Measurements from ENCODE around the gene PM20D1.
"Not testable (repeated sequence)": the region's sequence is repeated elsewhere in the genome, so short reads cannot be mapped to it uniquely, and the experiment has no call there.

The PM20D1 gene

DNA sequence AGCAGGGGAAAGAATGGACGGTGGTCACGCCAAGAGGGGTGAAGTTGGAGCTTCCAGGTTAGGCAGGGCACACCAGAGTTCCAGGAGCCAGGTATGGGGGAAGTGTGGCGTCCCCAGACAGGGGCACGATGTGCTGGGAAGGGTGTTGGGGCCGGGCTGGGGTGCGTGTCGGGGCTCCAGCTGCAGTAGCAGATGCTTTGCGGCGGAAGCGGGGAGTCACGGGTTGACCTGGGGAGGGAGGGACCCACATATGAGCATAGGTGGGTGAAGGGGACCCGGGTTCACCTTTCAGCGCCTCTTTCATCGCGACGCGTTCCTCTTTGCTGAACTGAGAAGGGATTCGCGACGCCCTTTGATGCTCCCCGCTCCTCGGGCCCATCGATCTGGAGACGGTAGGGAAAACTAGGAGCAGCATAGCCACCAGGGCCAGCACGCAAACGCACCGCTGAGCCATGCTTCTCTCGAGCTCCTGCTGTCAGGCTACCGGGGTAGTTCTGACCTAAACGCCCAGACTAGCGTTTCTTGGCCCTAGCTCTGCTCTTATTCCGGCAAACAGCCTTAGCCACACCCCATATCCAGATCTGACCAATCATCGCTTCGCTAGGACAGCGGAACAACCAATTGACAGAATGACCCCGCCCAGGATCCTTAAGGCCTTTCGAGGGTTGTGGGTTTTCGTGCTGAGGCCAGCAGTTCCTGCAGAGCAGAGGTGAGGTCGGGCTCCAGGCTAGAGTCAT is at the start of gene PM20D1:
TSS of gene PM20D1 (minus strand) at position 514 of the 737 bp plus-strand sequence. CDS start at position 454, 60 bp downstream.
- Histone ChIP-seq H3K36me3 (ENCODE audit: control insufficient read depth, insufficient read depth, low read length) (no peaks in the 10 kb centered on the region), H3K27ac (ENCODE audit: low read length) (no peak within 1 kb of the TSS), H3K4me3 (ENCODE audit: low read length) (no peak within 1 kb of the TSS), H3K4me1 (ENCODE audit: control insufficient read depth, insufficient read depth, low read length) (no peaks in the 10 kb centered on the region; the same call in 1 of the 2 replicates), H3K9me3 (ENCODE audit: control insufficient read depth, insufficient read depth, low read length) (no peaks in the 10 kb centered on the region), H3K27me3 (ENCODE audit: control insufficient read depth, insufficient read depth, low read length) (no peaks in the 10 kb centered on the region)
- WGBS (ENCODE audit: insufficient coverage, insufficient read length), result no CpG with 5 or more reads among the region's 39 CpGs
- peak; percentile 29 for DNase-seq (ENCODE audit: low read depth, low spot score)

- no peak for DNase-seq (ENCODE audit: low read depth, low spot score)
- Histone ChIP-seq H3K4me3 (ENCODE audit: low read length) (no peak overlapping the region), H3K9me3 (ENCODE audit: control insufficient read depth, insufficient read depth, low read length) (no peaks in the 10 kb centered on the region; the same call in none of the 2 replicates), H3K27me3 (ENCODE audit: control insufficient read depth, insufficient read depth, low read length) (no peaks in the 10 kb centered on the region), H3K36me3 (ENCODE audit: control insufficient read depth, insufficient read depth, low read length) (no peaks in the 10 kb centered on the region), H3K4me1 (ENCODE audit: control insufficient read depth, insufficient read depth, low read length) (no peaks in the 10 kb centered on the region), H3K27ac (ENCODE audit: low read length) (no peak overlapping the region)
- no CpG with 5 or more reads among the region's 1 CpG for WGBS (ENCODE audit: insufficient coverage, insufficient read length)
These were observed 46.4 kb upstream of the PM20D1 start for GRCh38 chr1:205896351-205896750.

DNA sequence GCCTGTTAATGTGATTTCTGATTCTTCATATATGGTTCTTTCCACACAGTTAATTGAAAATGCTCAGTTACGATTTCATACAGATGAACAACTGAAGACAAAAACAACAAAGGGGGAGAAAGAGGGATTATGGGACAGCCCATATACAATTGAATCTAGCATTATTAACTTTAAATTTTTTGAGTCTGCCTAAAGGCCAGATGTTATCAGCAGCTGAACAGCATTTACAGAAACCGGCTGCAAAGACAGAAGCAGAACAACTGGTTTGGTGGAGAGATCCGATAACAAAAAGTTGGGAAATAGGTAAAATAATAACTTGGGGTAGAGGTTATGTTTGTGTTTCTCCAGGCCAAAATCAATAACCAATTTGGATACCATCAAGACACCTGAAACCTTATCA is 44.2 kb upstream of the PM20D1 start:
- not testable (repeated sequence) for H3K4me3 ChIP-seq (ENCODE audit: low read length); H3K36me3 ChIP-seq (ENCODE audit: control insufficient read depth, insufficient read depth, low read length); H3K27me3 ChIP-seq (ENCODE audit: control insufficient read depth, insufficient read depth, low read length); H3K9me3 ChIP-seq (ENCODE audit: control insufficient read depth, insufficient read depth, low read length); H3K27ac ChIP-seq (ENCODE audit: low read length); H3K4me1 ChIP-seq (ENCODE audit: control insufficient read depth, insufficient read depth, low read length); DNase-seq (ENCODE audit: low read depth, low spot score)
- no CpG with 5 or more reads among the region's 3 CpGs for WGBS (ENCODE audit: insufficient coverage, insufficient read length)

DNA sequence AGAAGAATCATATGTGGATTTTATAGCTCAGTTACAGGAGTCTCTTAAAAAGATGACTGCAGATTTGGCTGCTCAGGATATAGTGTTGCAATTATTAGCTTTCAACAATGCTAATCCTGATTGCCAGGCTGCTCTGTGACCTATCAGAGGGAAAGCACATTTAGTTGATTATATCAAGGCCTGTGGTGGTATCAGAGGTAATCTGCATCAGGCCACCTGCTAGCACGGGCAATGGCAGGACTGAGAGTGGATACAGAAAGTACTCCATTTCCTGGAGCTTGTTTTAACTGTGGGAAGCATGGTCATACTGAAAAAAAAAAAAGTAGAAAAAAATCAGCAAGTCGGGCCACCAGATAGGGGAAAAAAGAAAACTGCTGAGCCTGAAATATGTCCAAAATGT is 42.2 kb upstream of the PM20D1 start:
- not testable (repeated sequence) for H3K27me3 ChIP-seq (ENCODE audit: control insufficient read depth, insufficient read depth, low read length); H3K4me1 ChIP-seq (ENCODE audit: control insufficient read depth, insufficient read depth, low read length); H3K4me3 ChIP-seq (ENCODE audit: low read length); H3K36me3 ChIP-seq (ENCODE audit: control insufficient read depth, insufficient read depth, low read length); H3K9me3 ChIP-seq (ENCODE audit: control insufficient read depth, insufficient read depth, low read length); H3K27ac ChIP-seq (ENCODE audit: low read length); DNase-seq (ENCODE audit: low read depth, low spot score)
- WGBS (ENCODE audit: insufficient coverage, insufficient read length), result no CpG with 5 or more reads among the region's 2 CpGs

DNA sequence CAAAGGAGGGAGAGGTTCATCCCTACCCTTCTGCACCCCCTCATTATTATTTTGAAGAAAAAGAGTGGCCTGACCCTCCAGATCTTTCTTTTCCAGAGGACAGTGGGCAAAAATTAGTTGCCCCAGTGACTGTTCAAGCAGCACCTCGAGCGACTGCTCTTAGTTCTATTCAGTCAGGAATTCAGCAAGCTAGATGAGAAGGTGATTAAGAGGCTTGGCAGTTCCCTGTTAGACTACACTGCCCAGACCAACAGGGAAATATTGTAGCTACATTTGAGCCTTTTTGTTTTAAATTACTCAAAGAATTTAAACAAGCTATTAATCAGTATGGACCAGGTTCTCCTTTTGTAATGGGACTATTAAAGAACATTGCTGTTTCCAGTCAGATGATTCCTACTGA is 41.5 kb upstream of the PM20D1 start:
- not testable (repeated sequence) for H3K9me3 ChIP-seq (ENCODE audit: control insufficient read depth, insufficient read depth, low read length); H3K27ac ChIP-seq (ENCODE audit: low read length); H3K4me3 ChIP-seq (ENCODE audit: low read length); H3K36me3 ChIP-seq (ENCODE audit: control insufficient read depth, insufficient read depth, low read length); H3K4me1 ChIP-seq (ENCODE audit: control insufficient read depth, insufficient read depth, low read length); H3K27me3 ChIP-seq (ENCODE audit: control insufficient read depth, insufficient read depth, low read length); DNase-seq (ENCODE audit: low read depth, low spot score)
- no CpG with 5 or more reads among the region's 2 CpGs for WGBS (ENCODE audit: insufficient coverage, insufficient read length)

GRCh38 chr1:205890631-205891030 is 40.7 kb upstream of the PM20D1 start:
- not testable (repeated sequence) for H3K27ac ChIP-seq (ENCODE audit: low read length); H3K4me3 ChIP-seq (ENCODE audit: low read length); H3K36me3 ChIP-seq (ENCODE audit: control insufficient read depth, insufficient read depth, low read length); DNase-seq (ENCODE audit: low read depth, low spot score); H3K4me1 ChIP-seq (ENCODE audit: control insufficient read depth, insufficient read depth, low read length); H3K9me3 ChIP-seq (ENCODE audit: control insufficient read depth, insufficient read depth, low read length); H3K27me3 ChIP-seq (ENCODE audit: control insufficient read depth, insufficient read depth, low read length)
- no CpG with 5 or more reads among the region's 3 CpGs for WGBS (ENCODE audit: insufficient coverage, insufficient read length)

- not testable (repeated sequence) for H3K4me3 ChIP-seq (ENCODE audit: low read length); DNase-seq (ENCODE audit: low read depth, low spot score); H3K27ac ChIP-seq (ENCODE audit: low read length); H3K4me1 ChIP-seq (ENCODE audit: control insufficient read depth, insufficient read depth, low read length); H3K27me3 ChIP-seq (ENCODE audit: control insufficient read depth, insufficient read depth, low read length); H3K9me3 ChIP-seq (ENCODE audit: control insufficient read depth, insufficient read depth, low read length); H3K36me3 ChIP-seq (ENCODE audit: control insufficient read depth, insufficient read depth, low read length)
- no CpG with 5 or more reads among the region's 3 CpGs for WGBS (ENCODE audit: insufficient coverage, insufficient read length)
These were observed 39.8 kb upstream of the PM20D1 start for GRCh38 chr1:205889706-205890105.

- H3K27ac ChIP-seq (ENCODE audit: low read length); H3K4me1 ChIP-seq (ENCODE audit: control insufficient read depth, insufficient read depth, low read length); DNase-seq (ENCODE audit: low read depth, low spot score); H3K36me3 ChIP-seq (ENCODE audit: control insufficient read depth, insufficient read depth, low read length); H3K27me3 ChIP-seq (ENCODE audit: control insufficient read depth, insufficient read depth, low read length); H3K9me3 ChIP-seq (ENCODE audit: control insufficient read depth, insufficient read depth, low read length); H3K4me3 ChIP-seq (ENCODE audit: low read length): not testable (repeated sequence)
- 86% methylated on average over 1 of the region's 4 CpGs for WGBS (ENCODE audit: insufficient coverage, insufficient read length)
These were observed 39.1 kb upstream of the PM20D1 start for GRCh38 chr1:205889006-205889405.

GRCh38 chr1:205883792-205884191 is 33.9 kb upstream of the PM20D1 start:
- no peaks in the 10 kb centered on the region for H3K9me3 ChIP-seq (ENCODE audit: control insufficient read depth, insufficient read depth, low read length)

GRCh38 chr1:205880923-205881322 is 31.0 kb upstream of the PM20D1 start:
- no peaks in the 10 kb centered on the region for H3K27me3 ChIP-seq (ENCODE audit: control insufficient read depth, insufficient read depth, low read length)
- no peak overlapping the region for H3K27ac ChIP-seq (ENCODE audit: low read length)
- no peaks in the 10 kb centered on the region for H3K9me3 ChIP-seq (ENCODE audit: control insufficient read depth, insufficient read depth, low read length)
- no peak overlapping the region for H3K4me3 ChIP-seq (ENCODE audit: low read length)
- no peaks in the 10 kb centered on the region for H3K36me3 ChIP-seq (ENCODE audit: control insufficient read depth, insufficient read depth, low read length)
- no peak for DNase-seq (ENCODE audit: low read depth, low spot score)
- H3K4me1 ChIP-seq (ENCODE audit: control insufficient read depth, insufficient read depth, low read length), result no peaks in the 10 kb centered on the region

More at GRCh38 chr1:205883792-205884191, 33.9 kb upstream of the PM20D1 start:
- no peaks in the 10 kb centered on the region for H3K27me3 ChIP-seq (ENCODE audit: control insufficient read depth, insufficient read depth, low read length)
- no peaks in the 10 kb centered on the region for H3K36me3 ChIP-seq (ENCODE audit: control insufficient read depth, insufficient read depth, low read length)
- DNase-seq (ENCODE audit: low read depth, low spot score), result no peak
- H3K4me3 ChIP-seq (ENCODE audit: low read length), result no peak overlapping the region
- H3K27ac ChIP-seq (ENCODE audit: low read length), result no peak overlapping the region
- H3K4me1 ChIP-seq (ENCODE audit: control insufficient read depth, insufficient read depth, low read length), result no peaks in the 10 kb centered on the region

GRCh38 chr1:205879974-205880373 is 30.0 kb upstream of the PM20D1 start:
- no peak for DNase-seq (ENCODE audit: low read depth, low spot score)
- Histone ChIP-seq H3K27me3 (ENCODE audit: control insufficient read depth, insufficient read depth, low read length) (no peaks in the 10 kb centered on the region), H3K27ac (ENCODE audit: low read length) (no peak overlapping the region), H3K36me3 (ENCODE audit: control insufficient read depth, insufficient read depth, low read length) (no peaks in the 10 kb centered on the region), H3K9me3 (ENCODE audit: control insufficient read depth, insufficient read depth, low read length) (no peaks in the 10 kb centered on the region), H3K4me3 (ENCODE audit: low read length) (no peak overlapping the region), H3K4me1 (ENCODE audit: control insufficient read depth, insufficient read depth, low read length) (no peaks in the 10 kb centered on the region)
- WGBS (ENCODE audit: insufficient coverage, insufficient read length), result no CpG with 5 or more reads among the region's 1 CpG

Data from iPS DF 6.9 (cell line).